Neural progenitor cell (in vitro differentiated cells): Measurements from ENCODE around the gene NEO1. TPM values are rescaled to one million over a fixed set of nuclear protein-coding genes. Genes with fewer than 3 reads are reported as not detected.

Experiments
- DNase-seq: peaks from one replicate; pipeline ENCODE4 v3.0.0-alpha.2; 2016; ENCODE audit warnings: low spot score
- H2AFZ ChIP-seq: fragments of 200-600 bp; sonication (generic); replicated peaks from 2 replicates; pipeline ENCODE4 v1.6.1; 2016; ENCODE audit warnings: antibody characterized with exemption
- H3F3A ChIP-seq: fragments of 200-600 bp; sonication (generic); 2 replicates; pipeline ENCODE4 v1.6.1; 2016; ENCODE audit warnings: antibody characterized with exemption, low read depth
- H3K27ac ChIP-seq: fragments of 200-600 bp; sonication (generic); 2 replicates; pipeline ENCODE4 v1.5.1; 2016; ENCODE audit warnings: mild to moderate bottlenecking
- H3K27me3 ChIP-seq: fragments of 200-600 bp; sonication (generic); 2 replicates; pipeline ENCODE4 v1.6.1; 2016; ENCODE audit warnings: mild to moderate bottlenecking, moderate library complexity
- H3K36me3 ChIP-seq: fragments of 200-600 bp; sonication (generic); 2 replicates; pipeline ENCODE4 v1.5.1; 2016
- H3K4me1 ChIP-seq: fragments of 200-600 bp; sonication (generic); 2 replicates; pipeline ENCODE4 v1.6.1; 2016; ENCODE audit warnings: mixed run types
- H3K4me2 ChIP-seq: fragments of 200-600 bp; sonication (generic); 2 replicates; pipeline ENCODE4 v1.6.1; 2016
- H3K4me3 ChIP-seq: fragments of 200-600 bp; sonication (generic); 2 replicates; pipeline ENCODE4 v1.5.1; 2016
- H3K79me2 ChIP-seq: fragments of 200-600 bp; sonication (generic); 2 replicates; pipeline ENCODE4 v1.6.1; 2016; ENCODE audit warnings: low read depth
- H3K9ac ChIP-seq: fragments of 200-600 bp; sonication (generic); 2 replicates; pipeline ENCODE4 v1.6.1; 2016
- H3K9me3 ChIP-seq: fragments of 200-600 bp; sonication (generic); 2 replicates; pipeline ENCODE4 v1.5.1; 2016; ENCODE audit warnings: low read depth
- H4K20me1 ChIP-seq: fragments of 200-600 bp; sonication (generic); 2 replicates; pipeline ENCODE4 v1.6.1; 2016; ENCODE audit warnings: low read depth
- H3K27ac Mint-ChIP-seq: 3 replicates; pipeline ENCODE4 v1.8.0; 2021; ENCODE audit warnings: mixed read lengths
- H3K27me3 Mint-ChIP-seq: 2 replicates; pipeline ENCODE4 v1.8.0; 2022; ENCODE audit warnings: low read depth, mild to moderate bottlenecking, inconsistent platforms, moderate library complexity, mixed read lengths; ENCODE audit not compliant: insufficient read depth
- H3K36me3 Mint-ChIP-seq: 3 replicates; pipeline ENCODE4 v1.8.0; 2021; ENCODE audit warnings: mixed read lengths
- H3K4me1 Mint-ChIP-seq: 3 replicates; pipeline ENCODE4 v1.8.0; 2021; ENCODE audit warnings: mixed read lengths
- H3K4me3 Mint-ChIP-seq: 3 replicates; pipeline ENCODE4 v1.8.0; 2021; ENCODE audit warnings: mild to moderate bottlenecking, moderate library complexity, mixed read lengths
- H3K9me3 Mint-ChIP-seq: 3 replicates; pipeline ENCODE4 v1.8.0; 2020; ENCODE audit warnings: mixed read lengths
- EZH2 ChIP-seq: fragments of 200-600 bp; sonication (generic); IDR thresholded peaks from 2 replicates; pipeline ENCODE4 v1.6.1; 2017; ENCODE audit warnings: antibody characterized with exemption, mild to moderate bottlenecking, moderate library complexity
- EZH2phosphoT487 ChIP-seq: fragments of 200-600 bp; sonication (generic); IDR thresholded peaks from 2 replicates; pipeline ENCODE4 v1.6.1; 2017; ENCODE audit warnings: antibody characterized with exemption
- total RNA-seq: library from RNA; depleted of rRNA; stranded (reverse); fragments of >200 nt; gene quantifications from 2 replicates; pipeline ENCODE4 v1.2.3, GENCODE V29; 2015; ENCODE audit warnings: low replicate concordance
- TF ChIP-seq, protein P1 (sequence below): fragments of 200-600 bp; sonication (generic); IDR thresholded peaks from 2 replicates; pipeline ENCODE4 v1.5.1; 2017; ENCODE audit warnings: antibody characterized with exemption, mild to moderate bottlenecking

Gene NEO1
- total RNA-seq, 1 donor from 2014 or later: 77.9 TPM

DNA sequence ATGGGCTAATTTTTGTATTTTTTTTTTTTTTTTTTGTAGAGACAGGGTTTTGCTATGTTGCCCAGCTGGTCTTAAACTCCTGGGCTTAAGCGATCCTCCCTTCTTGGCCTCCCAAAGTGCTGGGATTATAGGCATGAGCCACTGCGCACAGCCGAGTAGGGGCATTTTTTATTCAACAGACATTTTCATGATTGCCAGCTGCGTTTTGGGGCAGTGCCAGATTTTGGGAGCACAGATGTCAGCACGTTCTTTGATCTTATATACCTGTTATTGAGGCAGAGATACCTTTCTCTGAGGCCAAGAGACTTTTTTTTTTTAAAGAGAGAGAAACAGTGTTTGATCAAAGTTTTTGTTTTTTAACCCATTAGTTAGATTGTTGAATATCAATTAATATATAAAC lies 16.8 kb downstream of the NEO1 start:
- Histone ChIP-seq H3K4me2 (no peak overlapping the region), H3K9me3 (no peaks in the 10 kb centered on the region), H3K27me3 (no peaks in the 10 kb centered on the region), H3K36me3 (no peaks in the 10 kb centered on the region), H3K27ac (no peak overlapping the region), H4K20me1 (peaks cover 64% of the 10 kb centered on the region), H2AFZ (no peak overlapping the region), H3K9ac (no peak overlapping the region), H3F3A (no peaks in the 10 kb centered on the region), H3K4me1 (no peaks in the 10 kb centered on the region), H3K79me2 (peaks cover 100% of the 10 kb centered on the region), H3K4me3 (no peak overlapping the region)
- DNase-seq: no peak
- no peak overlapping the region for H3K4me3 Mint-ChIP-seq
- no peaks in the 10 kb centered on the region for H3K4me1 Mint-ChIP-seq
- H3K27me3 Mint-ChIP-seq: no peaks in the 10 kb centered on the region
- H3K36me3 Mint-ChIP-seq: peaks cover 3% of the 10 kb centered on the region
- H3K9me3 Mint-ChIP-seq: peaks cover 4% of the 10 kb centered on the region
- TF ChIP-seq EZH2: no peak
- no peak for TF ChIP-seq EZH2phosphoT487
- TF ChIP-seq, protein P1, sequence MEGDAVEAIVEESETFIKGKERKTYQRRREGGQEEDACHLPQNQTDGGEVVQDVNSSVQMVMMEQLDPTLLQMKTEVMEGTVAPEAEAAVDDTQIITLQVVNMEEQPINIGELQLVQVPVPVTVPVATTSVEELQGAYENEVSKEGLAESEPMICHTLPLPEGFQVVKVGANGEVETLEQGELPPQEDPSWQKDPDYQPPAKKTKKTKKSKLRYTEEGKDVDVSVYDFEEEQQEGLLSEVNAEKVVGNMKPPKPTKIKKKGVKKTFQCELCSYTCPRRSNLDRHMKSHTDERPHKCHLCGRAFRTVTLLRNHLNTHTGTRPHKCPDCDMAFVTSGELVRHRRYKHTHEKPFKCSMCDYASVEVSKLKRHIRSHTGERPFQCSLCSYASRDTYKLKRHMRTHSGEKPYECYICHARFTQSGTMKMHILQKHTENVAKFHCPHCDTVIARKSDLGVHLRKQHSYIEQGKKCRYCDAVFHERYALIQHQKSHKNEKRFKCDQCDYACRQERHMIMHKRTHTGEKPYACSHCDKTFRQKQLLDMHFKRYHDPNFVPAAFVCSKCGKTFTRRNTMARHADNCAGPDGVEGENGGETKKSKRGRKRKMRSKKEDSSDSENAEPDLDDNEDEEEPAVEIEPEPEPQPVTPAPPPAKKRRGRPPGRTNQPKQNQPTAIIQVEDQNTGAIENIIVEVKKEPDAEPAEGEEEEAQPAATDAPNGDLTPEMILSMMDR: no peak
- H3K27ac Mint-ChIP-seq: no peak overlapping the region

DNA sequence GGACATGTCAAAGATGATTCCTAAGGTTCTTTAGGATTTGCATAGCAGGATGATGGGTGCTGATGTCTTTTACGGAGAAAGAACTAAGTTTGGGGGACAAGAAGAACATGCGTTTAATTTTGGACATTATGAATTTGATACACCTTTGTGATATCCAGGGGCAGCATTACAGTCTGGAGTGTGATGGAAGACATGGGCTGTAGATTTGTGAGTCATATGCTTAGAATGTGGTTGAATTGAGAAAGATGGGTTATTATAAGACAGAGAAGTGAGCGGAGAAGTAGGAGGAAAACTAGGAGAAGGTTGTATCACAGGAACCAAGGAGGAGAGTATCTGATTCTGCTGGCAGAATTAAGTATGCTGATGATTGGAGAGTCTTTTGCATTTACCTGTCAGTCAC lies 20.6 kb downstream of the NEO1 start:
- H3K27ac Mint-ChIP-seq: no peak overlapping the region
- Histone ChIP-seq H3F3A (peaks cover 2% of the 10 kb centered on the region), H3K79me2 (peaks cover 100% of the 10 kb centered on the region)

DNA sequence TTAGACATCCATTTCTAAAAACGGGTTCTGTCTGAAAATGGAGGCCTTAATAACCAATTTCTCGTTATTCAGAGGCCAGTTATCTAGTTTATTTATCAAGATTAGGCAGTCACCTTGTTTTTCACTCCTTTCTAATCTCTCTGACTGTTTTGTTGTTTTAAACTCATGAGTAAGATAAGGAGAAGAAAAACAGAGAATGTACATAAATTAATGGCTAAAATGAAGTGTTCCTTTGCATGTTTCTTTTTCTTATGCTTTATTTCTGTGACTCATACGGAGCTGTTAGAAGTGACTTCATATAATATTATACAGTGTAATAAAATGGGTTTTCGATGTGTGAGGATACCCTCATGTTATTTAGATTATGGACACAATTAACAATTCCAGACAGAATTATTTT lies 22.0 kb downstream of the NEO1 start:
- H3K4me3 Mint-ChIP-seq: no peak overlapping the region
- no peak for TF ChIP-seq EZH2
- TF ChIP-seq EZH2phosphoT487: no peak
- TF ChIP-seq, protein P1: no peak
- no peaks in the 10 kb centered on the region for H3K9me3 ChIP-seq
- H3K27ac ChIP-seq: no peak overlapping the region
- H3K79me2 ChIP-seq: peaks cover 100% of the 10 kb centered on the region
- H4K20me1 ChIP-seq: peaks cover 95% of the 10 kb centered on the region
- no peak overlapping the region for H2AFZ ChIP-seq
- H3K27ac Mint-ChIP-seq: no peak overlapping the region
- DNase-seq: no peak
- H3K36me3 Mint-ChIP-seq: no peaks in the 10 kb centered on the region
- peaks cover 13% of the 10 kb centered on the region for H3K4me1 ChIP-seq
- peaks cover 10% of the 10 kb centered on the region for H3F3A ChIP-seq
- no peaks in the 10 kb centered on the region for H3K9me3 Mint-ChIP-seq
- no peaks in the 10 kb centered on the region for H3K36me3 ChIP-seq
- no peaks in the 10 kb centered on the region for H3K27me3 Mint-ChIP-seq
- no peaks in the 10 kb centered on the region for H3K27me3 ChIP-seq
- H3K4me1 Mint-ChIP-seq: peaks cover 4% of the 10 kb centered on the region
- H3K4me2 ChIP-seq: no peak overlapping the region
- H3K4me3 ChIP-seq: no peak overlapping the region
- no peak overlapping the region for H3K9ac ChIP-seq

More for the DNA sequence above, 20.6 kb downstream of the NEO1 start:
- Mint-ChIP-seq H3K36me3 (no peaks in the 10 kb centered on the region), H3K27me3 (no peaks in the 10 kb centered on the region), H3K4me3 (no peak overlapping the region), H3K9me3 (no peaks in the 10 kb centered on the region), H3K4me1 (peaks cover 2% of the 10 kb centered on the region)
- Histone ChIP-seq H2AFZ (no peak overlapping the region), H3K27ac (no peak overlapping the region), H4K20me1 (peaks cover 95% of the 10 kb centered on the region), H3K4me1 (peaks cover 2% of the 10 kb centered on the region), H3K27me3 (no peaks in the 10 kb centered on the region), H3K9ac (no peak overlapping the region), H3K36me3 (no peaks in the 10 kb centered on the region), H3K4me2 (no peak overlapping the region), H3K4me3 (no peak overlapping the region), H3K9me3 (no peaks in the 10 kb centered on the region)
- no peak for DNase-seq
- TF ChIP-seq EZH2: no peak
- TF ChIP-seq, protein P1: no peak
- TF ChIP-seq EZH2phosphoT487: no peak
